Lower leg skin (tissue), 3 donors: ENCODE measurements around the gene TPPP.

Source experiments
- CTCF ChIP-seq, 3 donors: fragments of 450-650 bp; IDR thresholded peaks; one replicate each; pipeline ENCODE4 v1.5.1; 2016; ENCODE audit warnings: antibody characterized with exemption in 3 of 3, mild to moderate bottlenecking in 3 of 3, moderate library complexity in 2 of 3
- POLR2A ChIP-seq, 2 donors: fragments of 450-650 bp; IDR thresholded peaks; one replicate each; pipeline ENCODE4 v1.6.1; 2016 to 2017; ENCODE audit warnings: antibody characterized with exemption in 2 of 2, mild to moderate bottlenecking in 1 of 2, moderate library complexity in 1 of 2

- TF ChIP-seq CTCF (IDR thresholded peaks at IDR 0.05): no peak
- TF ChIP-seq POLR2A (IDR thresholded peaks at IDR 0.05): no peak
These were observed 57.7 kb downstream of the TPPP start for GRCh38 chr5:635306-636055.
